Adrenal gland (tissue), 12 donors: ENCODE results near the gene SEMA3A. TPM values are rescaled to one million over a fixed set of nuclear protein-coding genes. Genes with fewer than 3 reads are reported as not detected.
"Not testable (repeated sequence)": the region's sequence is repeated elsewhere in the genome, so short reads cannot be mapped to it uniquely, and the experiment has no call there.

Experiments used
- DNase-seq, 7 donors: peaks; one replicate each; pipeline ENCODE4 v3.0.0-alpha.2; 2019 to 2020
- H3K27ac ChIP-seq, 5 donors: fragments of 200-600 bp; sonication (generic) in 4 of 5; 1 replicate in 3 of 5; 2 replicates in 2 of 5; pipeline versions ENCODE4 v1.5.1 to v1.8.0; 2016 to 2020; ENCODE audit warnings: mild to moderate bottlenecking in 1 of 5
- H3K27me3 ChIP-seq: fragments of 200-600 bp; 2 replicates; pipeline ENCODE4 v1.8.0; 2021
- H3K36me3 ChIP-seq, 2 donors: fragments of 200-600 bp; replicated peaks in 1 of 2; 1 replicate in 1 of 2; 2 replicates in 1 of 2; pipeline versions ENCODE4 v1.5.1 to v1.8.0; 2018 to 2022
- H3K4me1 ChIP-seq, 2 donors: fragments of 200-600 bp; replicated peaks in 1 of 2; 1 replicate in 1 of 2; 2 replicates in 1 of 2; pipeline versions ENCODE4 v1.5.1 to v1.8.0; 2018 to 2021
- H3K4me3 ChIP-seq, 4 donors: fragments of 200-600 bp; sonication (generic) in 3 of 4; one replicate each; pipeline ENCODE4 v1.5.1; 2016 to 2018
- H3K9me3 ChIP-seq, 3 donors: fragments of 200-600 bp; sonication (generic) in 1 of 3; replicated peaks in 1 of 3; 1 replicate in 2 of 3; 2 replicates in 1 of 3; pipeline versions ENCODE4 v1.5.1 to v1.8.0; 2016 to 2021
- CTCF ChIP-seq, 6 experiments: fragments of 450-650 bp in 4 of 6; fragments of 200-600 bp in 2 of 6; sonication (generic) in 1 of 6; IDR thresholded peaks; 1 replicate in 5 of 6; 2 replicates in 1 of 6; pipeline versions ENCODE4 v1.5.1 to v1.8.0; 2016 to 2021; ENCODE audit warnings: antibody characterized with exemption in 6 of 6, mild to moderate bottlenecking in 2 of 6, moderate library complexity in 1 of 6
- POLR2A ChIP-seq, 2 donors: fragments of 450-650 bp; IDR thresholded peaks; one replicate each; pipeline ENCODE4 v1.6.1; 2017; ENCODE audit warnings: antibody characterized with exemption in 2 of 2, mild to moderate bottlenecking in 2 of 2, moderate library complexity in 1 of 2
- WGBS, 4 donors: extraction: QIAGEN DNeasy Blood & Tissue Kit in 2 of 4; methylation state at CpG; one replicate each; pipeline versions ENCODE4 v1.1.5 to v1.1.7; 2013 to 2017; 5-methylcytosine and 5-hydroxymethylcytosine counted together
- intact Hi-C, 2 donors: fragments of 100-400 bp; cut with DNase I; formaldehyde crosslinking; loops; one replicate each; pipeline versions ENCODE4 v1.14.1 to v1.15.0; 2022 to 2023
- polyA plus RNA-seq, 3 donors: library from polyadenylated mRNA; stranded (reverse); fragments of 200-250 nt in 2 of 3; fragments of 350-450 nt in 1 of 3; fragmentation: Illumina TruSeq in 1 of 3; extraction: RNeasy Lipid Tissue Mini Kit (QIAGEN cat#74804) in 1 of 3; gene quantifications; one replicate each; pipeline ENCODE4 v1.2.3, GENCODE V29; 2013 to 2014
- total RNA-seq, 9 donors: library from RNA; depleted of rRNA in 4 of 9; stranded (reverse); fragments of >200 nt in 4 of 9; fragments of 120-200 nt in 1 of 9; fragmentation: NEBNext Ultra II Directional in 1 of 9; extraction: Animal tissue kit (Norgen Biotek cat#: 25700) in 1 of 9; gene quantifications; one replicate each; pipeline versions ENCODE4 v1.1.0 to v1.2.4, GENCODE V29; 2013 to 2023
- donor health status: healthy with polysubstance abuse.
- donor health status: Bipolar disorder and iron deficiency.
- donor health status: DM: yes; HTN: yes; CAD: no.
- donor health status: DM: no; HTN: no; CAD: no.
- donor health status: DM: no; HTN: no; CAD: no.
- donor health status: DM: yes; HTN: yes; CAD: no.

SEMA3A gene
- total and polyA plus RNA-seq, 12 donors = 0.24 to 17.5 (median 1.2) TPM

DNA sequence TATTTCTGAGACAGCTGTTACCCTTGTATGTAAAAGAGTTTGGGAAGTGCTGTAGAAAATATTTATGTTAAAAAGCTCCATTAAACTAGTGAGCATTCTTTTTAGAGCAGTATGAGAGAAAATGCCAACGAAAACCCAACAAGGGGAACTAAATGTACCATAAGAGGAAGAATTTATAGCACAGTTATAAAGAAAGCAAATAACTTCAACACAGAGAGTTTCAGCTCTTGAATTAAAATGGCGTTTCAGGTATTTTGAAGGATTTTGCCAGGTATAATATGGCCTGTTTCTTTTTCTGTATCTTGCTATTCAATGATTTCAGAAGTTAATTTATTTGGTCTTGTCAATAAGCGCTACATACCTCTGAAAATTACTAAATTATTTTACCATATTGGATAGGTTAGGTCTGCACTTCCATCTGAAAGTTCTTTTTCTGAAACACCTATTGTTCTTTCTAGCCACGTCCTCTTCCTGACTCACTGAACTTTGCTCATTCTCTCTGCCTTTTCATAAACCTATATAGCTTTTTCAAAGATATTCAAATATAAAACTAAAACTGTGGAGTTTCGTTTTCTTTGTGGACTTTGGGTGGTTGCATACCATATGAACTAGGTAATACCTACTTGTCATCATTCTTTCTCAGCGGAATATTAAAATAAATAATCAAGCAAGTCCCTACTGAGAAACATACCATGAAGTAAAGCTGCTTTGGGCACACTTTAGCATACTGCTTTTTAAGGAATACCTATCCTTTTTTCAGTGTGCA lies 136.1 kb downstream of the SEMA3A start:
- WGBS, 4 donors = 61 to 70% (median 65%) methylated on average over 6 of the region's 6 CpGs
- H3K27me3 ChIP-seq = no peaks in the 10 kb centered on the region
- no peak overlapping the region for H3K27ac ChIP-seq
- no peak overlapping the region for H3K4me3 ChIP-seq
- no peaks in the 10 kb centered on the region for H3K9me3 ChIP-seq
- no peak for DNase-seq
- intact Hi-C loops = no loop called here
- TF ChIP-seq POLR2A (IDR thresholded peaks at IDR 0.05) = no peak
- TF ChIP-seq CTCF (IDR thresholded peaks at IDR 0.05) = no peak
- no peaks in the 10 kb centered on the region for H3K36me3 ChIP-seq
- no peaks in the 10 kb centered on the region for H3K4me1 ChIP-seq

- Histone ChIP-seq H3K36me3 (no peaks in the 10 kb centered on the region), H3K27me3 (no peaks in the 10 kb centered on the region), H3K9me3 (no peaks in the 10 kb centered on the region), H3K4me1 (no peaks in the 10 kb centered on the region), H3K4me3 (no peak overlapping the region), H3K27ac (no peak overlapping the region)
- intact Hi-C loops = no loop called here
- 84 to 97% (median 90%) methylated on average over 2 of the region's 2 CpGs for WGBS, 4 donors
- TF ChIP-seq CTCF (IDR thresholded peaks at IDR 0.05) = no peak
- no peak for TF ChIP-seq POLR2A (IDR thresholded peaks at IDR 0.05)
- DNase-seq = no peak
Measured at GRCh38 chr7:84057576-84057975, 137.0 kb downstream of the SEMA3A start.

- Histone ChIP-seq H3K36me3 (no peaks in the 10 kb centered on the region), H3K27ac (no peak overlapping the region), H3K27me3 (no peaks in the 10 kb centered on the region), H3K4me3 (no peak overlapping the region), H3K4me1 (no peaks in the 10 kb centered on the region), H3K9me3 (no peaks in the 10 kb centered on the region)
- DNase-seq = no peak
- 71 to 79% (median 74%) methylated on average over 2 of the region's 2 CpGs for WGBS, 4 donors
- no peak for TF ChIP-seq POLR2A (IDR thresholded peaks at IDR 0.05)
- TF ChIP-seq CTCF (IDR thresholded peaks at IDR 0.05) = no peak
- intact Hi-C loops = no loop called here
Measured at GRCh38 chr7:84055904-84056605, 138.5 kb downstream of the SEMA3A start.

DNA sequence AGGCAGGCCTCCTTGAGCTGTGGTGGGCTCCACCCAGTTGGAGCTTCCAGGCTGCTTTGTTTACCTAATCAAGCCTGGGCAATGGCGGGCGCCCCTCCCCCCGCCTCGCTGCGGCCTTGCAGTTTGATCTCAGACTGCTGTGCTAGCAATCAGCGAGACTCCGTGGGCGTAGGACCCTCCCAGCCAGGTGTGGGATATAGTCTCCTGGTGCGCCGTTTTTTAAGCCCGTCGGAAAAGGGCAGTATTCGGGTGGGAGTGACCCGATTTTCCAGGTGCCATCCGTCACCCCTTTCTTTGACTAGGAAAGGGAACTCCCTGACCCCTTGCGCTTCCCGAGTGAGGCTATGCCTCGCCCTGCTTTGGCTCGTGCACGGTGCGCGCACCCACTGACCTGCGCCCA lies 139.4 kb downstream of the SEMA3A start:
- H3K36me3 ChIP-seq, intact Hi-C loops, H3K4me1 ChIP-seq, DNase-seq, H3K27me3 ChIP-seq, H3K9me3 ChIP-seq, H3K4me3 ChIP-seq, H3K27ac ChIP-seq: not testable (repeated sequence)
- WGBS, 4 donors = 83 to 90% (median 87%) methylated on average over 12 to 23 of the region's 23 CpGs
